HepG2 (cell line): ENCODE data around the gene DLG4. TPM values are rescaled to one million over a fixed set of nuclear protein-coding genes. Genes with fewer than 3 reads are reported as not detected.

Experiments
- ATAC-seq: fragments of 200-7000 bp; cut with Tn5 transposase; 3 replicates; pipeline ENCODE4 v1.9.1; 2020; ENCODE audit warnings: mild to moderate bottlenecking, moderate library complexity
- BruUV-seq: library from RNA; stranded (reverse); fragments of 400-500 nt; replicated peaks from 2 replicates; lab custom pipeline; 2021; lab: Mats Ljungman, UMichigan
- CTCF ChIA-PET: fragments of 300-600 bp; formaldehyde crosslinking; extraction: SDS; loops from one replicate; lab custom pipeline; 2021; ENCODE audit warnings: low total read pairs, inconsistent platforms, low intra/inter-chr PET ratio; lab: Yijun Ruan, JAX
- POLR2A ChIA-PET: fragments of 350-600 bp; sonication (Branson Sonifier 250); formaldehyde crosslinking; loops from one replicate; lab custom pipeline; 2020; ENCODE audit warnings: antibody characterized with exemption, inconsistent platforms; lab: Yijun Ruan, JAX
- DNase-seq: peaks from one replicate; pipeline ENCODE4 v3.0.0-alpha.2; 2015; ENCODE audit warnings: low spot score
- FAIRE-seq: peaks from 3 replicates; lab custom pipeline; 2011; peaks lifted over from hg19 to GRCh38; lab: Jason Lieb, UNC
- H2AFZ ChIP-seq: one replicate; pipeline ENCODE4 v1.6.1; 2011; ENCODE audit warnings: low read length, inconsistent platforms
- H3K27ac ChIP-seq: fragments of 300-600 bp; 3 replicates; pipeline ENCODE4 v1.8.0; 2011; ENCODE audit warnings: mixed run types, mild to moderate bottlenecking, mixed read lengths, low read length, inconsistent platforms; ENCODE audit not compliant: insufficient read depth; ENCODE audit errors: extremely low read length
- H3K27me3 ChIP-seq, 2 experiments: fragments of 200-600 bp in 1 of 2; 2 replicates in 1 of 2; 3 replicates in 1 of 2; pipeline versions ENCODE4 v1.6.0 to v1.8.0; 2011; ENCODE audit warnings: low read length in 2 of 2, mild to moderate bottlenecking in 2 of 2, moderate library complexity in 2 of 2, inconsistent platforms in 1 of 2; ENCODE audit not compliant: insufficient read depth in 2 of 2, control insufficient read depth in 1 of 2
- H3K36me3 ChIP-seq, 2 experiments: fragments of 200-600 bp in 1 of 2; replicated peaks in 1 of 2; 2 replicates in 1 of 2; 3 replicates in 1 of 2; pipeline versions ENCODE4 v1.5.1 to v1.8.0; 2011; ENCODE audit warnings: low read length in 2 of 2, inconsistent platforms in 1 of 2; ENCODE audit not compliant: insufficient read depth in 2 of 2, control insufficient read depth in 1 of 2
- H3K4me1 ChIP-seq: 2 replicates; pipeline ENCODE4 v1.5.1; 2012; ENCODE audit warnings: low read length, inconsistent platforms; ENCODE audit not compliant: insufficient read depth
- H3K4me2 ChIP-seq: 2 replicates; pipeline ENCODE4 v1.6.0; 2011; ENCODE audit warnings: low read depth, low read length, inconsistent platforms
- H3K4me3 ChIP-seq, 3 experiments: fragments of 200-600 bp in 1 of 3; sonication (generic), shearing (Covaris generic) in 1 of 3; replicated peaks in 1 of 3; 2 replicates each; pipeline ENCODE4 v1.5.1; 2011 to 2016; ENCODE audit warnings: low read length in 3 of 3, inconsistent platforms in 2 of 3, low read depth in 2 of 3, mild to moderate bottlenecking in 2 of 3, control low read depth in 1 of 3, mixed read lengths in 1 of 3; ENCODE audit not compliant: insufficient read depth in 1 of 3
- H3K79me2 ChIP-seq: one replicate; pipeline ENCODE4 v1.6.1; 2011; ENCODE audit warnings: low read length, inconsistent platforms; ENCODE audit not compliant: insufficient read depth
- H3K9ac ChIP-seq: 2 replicates; pipeline ENCODE4 v1.6.0; 2011; ENCODE audit warnings: mild to moderate bottlenecking, low read depth, low read length, inconsistent platforms; ENCODE audit not compliant: insufficient read depth
- H3K9me3 ChIP-seq: 2 replicates; pipeline ENCODE4 v1.5.1; 2012; ENCODE audit warnings: mild to moderate bottlenecking, low read length
- H4K20me1 ChIP-seq: 2 replicates; pipeline ENCODE4 v1.6.0; 2011; ENCODE audit warnings: inconsistent platforms, mild to moderate bottlenecking, low read length, moderate library complexity; ENCODE audit not compliant: insufficient read depth
- GLI4 ChIP-seq: sonication (generic); formaldehyde crosslinking; IDR thresholded peaks from 2 replicates; pipeline ENCODE4 v1.5.1; 2020; ENCODE audit warnings: missing genetic modification reagents, mild to moderate bottlenecking, moderate library complexity, borderline replicate concordance
- NAIF1 ChIP-seq: sonication (generic); formaldehyde crosslinking; IDR thresholded peaks from 2 replicates; pipeline ENCODE4 v1.5.0; 2020; ENCODE audit warnings: mild to moderate bottlenecking, missing genetic modification reagents, borderline replicate concordance
- NPAS2 ChIP-seq: sonication (generic); formaldehyde crosslinking; IDR thresholded peaks from 2 replicates; pipeline ENCODE4 v1.8.0; 2022; ENCODE audit warnings: mild to moderate bottlenecking, missing genetic modification reagents, borderline replicate concordance
- PTBP1 ChIP-seq: fragments of 200-400 bp; formaldehyde crosslinking; IDR thresholded peaks from 2 replicates; pipeline ENCODE4 v1.6.1; 2018; ENCODE audit warnings: low read length, low read depth; ENCODE audit not compliant: poor library complexity, severe bottlenecking
- SMARCE1 ChIP-seq: fragments of 450-650 bp; IDR thresholded peaks from 2 replicates; pipeline ENCODE4 v1.6.1; 2017; ENCODE audit warnings: borderline replicate concordance
- TBP ChIP-seq: sonication (generic); formaldehyde crosslinking; IDR thresholded peaks from 2 replicates; pipeline ENCODE4 v1.5.0; 2020; ENCODE audit warnings: missing genetic modification reagents
- ZNF12 ChIP-seq: sonication (generic); formaldehyde crosslinking; IDR thresholded peaks from 2 replicates; pipeline ENCODE4 v1.5.0; 2020; ENCODE audit warnings: missing genetic modification reagents
- ZNF205 ChIP-seq: IDR thresholded peaks from 2 replicates; pipeline ENCODE4 v1.6.1; 2018; ENCODE audit warnings: missing biosample characterization, missing genetic modification reagents
- ZNF766 ChIP-seq: sonication (generic); formaldehyde crosslinking; IDR thresholded peaks from 2 replicates; pipeline ENCODE4 v1.5.0; 2020; ENCODE audit warnings: missing genetic modification reagents, borderline replicate concordance
- WGBS: methylation state at CpG from one replicate; pipeline ENCODE4 v1.1.6; 2017; ENCODE audit warnings: low lambda C conversion rate; 5-methylcytosine and 5-hydroxymethylcytosine counted together
- in situ Hi-C: cut with HindIII; loops from 2 replicates; pipeline ENCODE4 v1.10.0; 2017; ENCODE audit warnings: low pct_unique_long_range_greater_than_20kb; ENCODE audit not compliant: extremely low pct_ligation_motif_present
- intact Hi-C: fragments of 100-400 bp; cut with micrococcal nuclease; formaldehyde crosslinking; loops from one replicate; pipeline ENCODE4 v1.10.0; 2022; ENCODE audit not compliant: unreplicated experiment
- polyA plus RNA-seq, 8 experiments: library from polyadenylated mRNA; depleted of rRNA in 3 of 8; stranded (reverse) in 7 of 8; unstranded in 1 of 8; fragments of >200 nt; fragmentation: Illumina TruSeq in 4 of 8; extraction: Trizol in 4 of 8; gene quantifications; 2 replicates each; pipeline versions ENCODE4 v1.2.1 to v1.2.3, GENCODE V29; 2011 to 2016; ENCODE audit warnings: low read depth in 4 of 8, missing spikeins in 1 of 8, mixed read lengths in 1 of 8; ENCODE audit not compliant: insufficient read depth in 1 of 8
- total RNA-seq, 5 experiments: library from RNA; depleted of rRNA; stranded (reverse); fragments of >200 nt; fragmentation: Illumina TruSeq; extraction: Trizol; gene quantifications; 2 replicates each; pipeline ENCODE4 v1.2.3, GENCODE V29; 2016; ENCODE audit warnings: low read depth in 1 of 5
- TF ChIP-seq, protein P1 (sequence below): IDR thresholded peaks from 2 replicates; pipeline ENCODE4 v1.4.0; 2020; ENCODE audit warnings: mild to moderate bottlenecking, missing genetic modification reagents
- TF ChIP-seq, protein P2 (sequence below): sonication (generic); formaldehyde crosslinking; IDR thresholded peaks from 2 replicates; pipeline ENCODE4 v1.9.0; 2021; ENCODE audit warnings: missing genetic modification reagents, mild to moderate bottlenecking, borderline replicate concordance
- TF ChIP-seq, protein P3 (sequence below): sonication (generic); formaldehyde crosslinking; IDR thresholded peaks from 2 replicates; pipeline ENCODE4 v1.5.0; 2020; ENCODE audit warnings: missing genetic modification reagents

DLG4 gene
- total and polyA plus RNA-seq, 2 of the 13 experiments (the other 11 are each of a cell fraction or from before 2014, with no cell fraction given), result 0.71 to 4.3 TPM

GRCh38 chr17:7254511-7254910 is 34.9 kb upstream of the DLG4 start (continued):
- TF ChIP-seq, protein P1, sequence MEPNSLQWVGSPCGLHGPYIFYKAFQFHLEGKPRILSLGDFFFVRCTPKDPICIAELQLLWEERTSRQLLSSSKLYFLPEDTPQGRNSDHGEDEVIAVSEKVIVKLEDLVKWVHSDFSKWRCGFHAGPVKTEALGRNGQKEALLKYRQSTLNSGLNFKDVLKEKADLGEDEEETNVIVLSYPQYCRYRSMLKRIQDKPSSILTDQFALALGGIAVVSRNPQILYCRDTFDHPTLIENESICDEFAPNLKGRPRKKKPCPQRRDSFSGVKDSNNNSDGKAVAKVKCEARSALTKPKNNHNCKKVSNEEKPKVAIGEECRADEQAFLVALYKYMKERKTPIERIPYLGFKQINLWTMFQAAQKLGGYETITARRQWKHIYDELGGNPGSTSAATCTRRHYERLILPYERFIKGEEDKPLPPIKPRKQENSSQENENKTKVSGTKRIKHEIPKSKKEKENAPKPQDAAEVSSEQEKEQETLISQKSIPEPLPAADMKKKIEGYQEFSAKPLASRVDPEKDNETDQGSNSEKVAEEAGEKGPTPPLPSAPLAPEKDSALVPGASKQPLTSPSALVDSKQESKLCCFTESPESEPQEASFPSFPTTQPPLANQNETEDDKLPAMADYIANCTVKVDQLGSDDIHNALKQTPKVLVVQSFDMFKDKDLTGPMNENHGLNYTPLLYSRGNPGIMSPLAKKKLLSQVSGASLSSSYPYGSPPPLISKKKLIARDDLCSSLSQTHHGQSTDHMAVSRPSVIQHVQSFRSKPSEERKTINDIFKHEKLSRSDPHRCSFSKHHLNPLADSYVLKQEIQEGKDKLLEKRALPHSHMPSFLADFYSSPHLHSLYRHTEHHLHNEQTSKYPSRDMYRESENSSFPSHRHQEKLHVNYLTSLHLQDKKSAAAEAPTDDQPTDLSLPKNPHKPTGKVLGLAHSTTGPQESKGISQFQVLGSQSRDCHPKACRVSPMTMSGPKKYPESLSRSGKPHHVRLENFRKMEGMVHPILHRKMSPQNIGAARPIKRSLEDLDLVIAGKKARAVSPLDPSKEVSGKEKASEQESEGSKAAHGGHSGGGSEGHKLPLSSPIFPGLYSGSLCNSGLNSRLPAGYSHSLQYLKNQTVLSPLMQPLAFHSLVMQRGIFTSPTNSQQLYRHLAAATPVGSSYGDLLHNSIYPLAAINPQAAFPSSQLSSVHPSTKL (CRISPR knock-in tag), result no peak
- TF ChIP-seq TBP (CRISPR knock-in tag) (no peak), NAIF1 (CRISPR knock-in tag) (no peak), ZNF12 (CRISPR knock-in tag) (no peak)

DNA sequence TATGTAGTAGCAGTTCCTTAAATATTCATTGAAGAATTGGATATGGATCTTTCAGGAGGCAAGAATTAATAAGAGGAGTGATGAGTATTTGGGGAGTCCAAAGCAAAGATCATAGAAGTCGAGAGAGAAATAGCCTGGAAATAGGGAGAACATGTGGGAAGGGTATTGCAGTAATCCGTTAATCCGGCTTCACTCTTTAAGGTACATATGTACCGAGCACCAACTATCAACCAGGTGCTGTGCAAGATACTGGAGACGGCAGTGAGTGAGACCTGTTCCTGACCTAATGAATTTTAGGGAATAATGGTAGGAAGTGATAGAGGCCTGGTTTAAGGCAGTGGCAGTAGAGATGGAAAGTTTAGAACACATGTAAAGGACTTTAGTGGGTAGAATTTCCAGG is 33.4 kb upstream of the DLG4 start:
- H3K9ac ChIP-seq, result peak overlapping the region; percentile 96
- TF ChIP-seq, protein P2, sequence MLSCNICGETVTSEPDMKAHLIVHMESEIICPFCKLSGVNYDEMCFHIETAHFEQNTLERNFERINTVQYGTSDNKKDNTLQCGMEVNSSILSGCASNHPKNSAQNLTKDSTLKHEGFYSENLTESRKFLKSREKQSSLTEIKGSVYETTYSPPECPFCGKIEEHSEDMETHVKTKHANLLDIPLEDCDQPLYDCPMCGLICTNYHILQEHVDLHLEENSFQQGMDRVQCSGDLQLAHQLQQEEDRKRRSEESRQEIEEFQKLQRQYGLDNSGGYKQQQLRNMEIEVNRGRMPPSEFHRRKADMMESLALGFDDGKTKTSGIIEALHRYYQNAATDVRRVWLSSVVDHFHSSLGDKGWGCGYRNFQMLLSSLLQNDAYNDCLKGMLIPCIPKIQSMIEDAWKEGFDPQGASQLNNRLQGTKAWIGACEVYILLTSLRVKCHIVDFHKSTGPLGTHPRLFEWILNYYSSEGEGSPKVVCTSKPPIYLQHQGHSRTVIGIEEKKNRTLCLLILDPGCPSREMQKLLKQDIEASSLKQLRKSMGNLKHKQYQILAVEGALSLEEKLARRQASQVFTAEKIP, result no peak
- TF ChIP-seq ZNF205 (CRISPR knock-in tag), result peak; percentile 51; the same call in 1 of the 2 replicates
- TF ChIP-seq, protein P3, sequence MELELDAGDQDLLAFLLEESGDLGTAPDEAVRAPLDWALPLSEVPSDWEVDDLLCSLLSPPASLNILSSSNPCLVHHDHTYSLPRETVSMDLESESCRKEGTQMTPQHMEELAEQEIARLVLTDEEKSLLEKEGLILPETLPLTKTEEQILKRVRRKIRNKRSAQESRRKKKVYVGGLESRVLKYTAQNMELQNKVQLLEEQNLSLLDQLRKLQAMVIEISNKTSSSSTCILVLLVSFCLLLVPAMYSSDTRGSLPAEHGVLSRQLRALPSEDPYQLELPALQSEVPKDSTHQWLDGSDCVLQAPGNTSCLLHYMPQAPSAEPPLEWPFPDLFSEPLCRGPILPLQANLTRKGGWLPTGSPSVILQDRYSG (CRISPR knock-in tag), result no peak
- TF ChIP-seq SMARCE1, result no peak
- TF ChIP-seq GLI4 (CRISPR knock-in tag), result 0 out of 2 replicates have a peak, but pooled peaks have one; percentile 5
- no peak for TF ChIP-seq PTBP1
- TF ChIP-seq NPAS2 (CRISPR knock-in tag), result no peak
- 0 out of 2 replicates have a peak, but pooled peaks have one; percentile 2 for TF ChIP-seq ZNF766 (CRISPR knock-in tag)

More for the DNA sequence above, 33.4 kb upstream of the DLG4 start:
- Histone ChIP-seq H3K27ac (peak overlapping the region; percentile 99), H3K4me1 (peaks cover 49% of the 10 kb centered on the region), H3K4me2 (peak overlapping the region; percentile 91), H3K79me2 (peaks cover 44% of the 10 kb centered on the region), H3K4me3 (peak overlapping the region; percentile 78 to 95 (median 87)), H4K20me1 (no peaks in the 10 kb centered on the region), H3K27me3 (peaks cover 0 to 2% of the 10 kb centered on the region in 2 experiments; a peak in 1 of 5 replicates), H3K9me3 (no peaks in the 10 kb centered on the region), H3K36me3 (peaks cover 8 to 13% of the 10 kb centered on the region in 2 experiments; a peak in 4 of 5 replicates), H2AFZ (no peak overlapping the region)
- intact Hi-C loops, result no loop called here
- POLR2A ChIA-PET, result no interaction called here
- BruUV-seq, result no TSS peak
- CTCF ChIA-PET, result interaction anchor here (1.5 kb wide), 1 partner anchor 43 kb away, joined by 4 read pairs; no protein-coding TSS in a partner anchor
- FAIRE-seq, result no peak
- no peak for ATAC-seq
- WGBS, result 41% methylated on average over 5 of the region's 5 CpGs
- no peak for DNase-seq
- in situ Hi-C loops, result no loop called here
